ENCODE data around the gene ADH1A.
"Not testable (repeated sequence)": the region's sequence is repeated elsewhere in the genome, so short reads cannot be mapped to it uniquely, and the experiment has no call there.

The ADH1A gene

DNA sequence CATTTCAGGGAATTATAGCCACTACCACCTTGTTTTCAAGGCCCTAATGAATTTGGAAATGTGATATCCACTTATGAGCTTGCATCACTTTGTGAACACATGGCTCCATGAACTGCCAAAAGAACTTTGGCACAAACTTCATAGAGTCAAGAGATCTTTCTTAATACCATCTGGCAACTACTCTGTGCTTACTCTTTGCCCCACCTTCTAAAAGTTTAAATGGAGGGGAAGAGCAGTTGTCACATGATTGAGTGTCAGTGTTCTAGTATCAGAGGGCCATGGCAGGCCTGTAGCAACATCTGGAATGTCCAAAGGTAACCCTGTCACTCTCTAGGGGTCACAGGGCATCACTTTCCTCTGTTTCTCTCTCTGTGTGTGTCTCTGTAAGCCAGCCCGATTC lies 33.0 kb upstream of the ADH1A start:
- Histone ChIP-seq H3K9me3 (ENCODE audit: control insufficient read depth, insufficient read depth, low read depth, low read length) (no peaks in the 10 kb centered on the region), H3K27ac (ENCODE audit: extremely low read depth, low read depth, low read length) (no peak overlapping the region), H3K4me1 (ENCODE audit: control insufficient read depth, insufficient read depth, low read length) (no peaks in the 10 kb centered on the region), H3K4me3 (ENCODE audit: low read depth, low read length) (no peak overlapping the region), H3K36me3 (ENCODE audit: control insufficient read depth in 2 of 2, insufficient read depth in 1 of 2, low read length in 2 of 2) (no peaks in the 10 kb centered on the region)
- ChIA-PET POLR2A (no interaction called here), CTCF (no interaction called here)
- TF ChIP-seq ZNF146 (tag by site-specific recombination; IDR thresholded peaks at IDR 0.05), result no peak
- TF ChIP-seq PRDM1 (tag by site-specific recombination; IDR thresholded peaks at IDR 0.05), result no peak
- no peak for TF ChIP-seq ZNF423 (tag by site-specific recombination; IDR thresholded peaks at IDR 0.05)
- no peak for TF ChIP-seq ZNF596 (tag by site-specific recombination; IDR thresholded peaks at IDR 0.05)

DNA sequence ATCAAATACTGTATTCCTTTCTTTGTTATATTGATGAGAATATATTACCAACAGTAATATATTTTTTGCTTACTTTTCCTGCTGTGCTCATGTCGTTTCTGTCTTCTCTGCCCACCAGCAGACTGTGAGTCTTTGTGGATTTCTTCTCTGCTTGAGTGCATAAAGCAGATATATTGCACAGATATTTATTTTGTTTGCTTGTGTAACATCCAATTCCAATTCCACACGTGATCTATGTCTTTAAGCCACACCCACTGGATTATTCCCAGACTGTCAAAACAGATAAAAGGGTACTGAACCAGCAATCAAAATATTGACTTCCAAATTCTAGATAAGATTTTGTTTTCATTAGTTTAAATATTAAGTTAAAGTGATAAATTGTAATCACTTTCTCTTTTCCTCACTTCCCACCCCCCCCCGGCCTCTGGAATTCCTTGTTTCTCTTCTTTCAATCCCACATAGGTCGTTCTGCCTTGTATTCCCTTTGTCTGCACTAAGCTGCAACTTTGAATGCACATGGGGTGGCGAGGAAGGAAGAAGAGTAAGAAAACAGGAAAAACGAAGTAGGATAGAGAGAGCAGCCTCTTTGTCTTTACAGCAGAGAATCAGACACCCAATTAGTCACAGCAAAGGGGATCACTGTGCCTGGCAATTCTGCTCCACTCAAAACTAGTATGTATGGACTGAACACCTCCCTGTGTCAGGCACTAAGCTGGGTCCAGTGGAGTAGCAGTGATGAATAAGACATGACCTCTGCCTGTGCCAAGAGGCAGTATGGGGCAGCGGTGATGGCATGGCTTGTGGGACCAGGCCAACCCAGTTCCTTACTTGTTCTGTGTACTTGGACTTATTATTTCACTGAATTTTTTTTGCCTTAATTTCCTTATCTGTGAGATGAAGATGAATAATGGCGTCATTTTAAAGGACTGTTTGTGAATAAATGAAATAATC lies 30.7 kb upstream of the ADH1A start, which contains the start of gene ADH1B:
TSS of gene ADH1B (minus strand) at position 161 of the 951 bp plus-strand sequence. CDS start at position 91, 70 bp downstream.
- POLR2A ChIA-PET, result no interaction called here
- CTCF ChIA-PET, result interaction anchor here (0.7 kb wide), 1 partner anchor 124 kb away, joined by 3 read pairs; no protein-coding TSS in a partner anchor
- Histone ChIP-seq H3K36me3 (ENCODE audit: control insufficient read depth in 2 of 2, insufficient read depth in 1 of 2, low read length in 2 of 2) (no peaks in the 10 kb centered on the region), H3K9me3 (ENCODE audit: control insufficient read depth, insufficient read depth, low read depth, low read length) (no peaks in the 10 kb centered on the region), H3K4me1 (ENCODE audit: control insufficient read depth, insufficient read depth, low read length) (no peaks in the 10 kb centered on the region), H3K4me3 (ENCODE audit: low read depth, low read length) (no peak within 1 kb of the TSS), H3K27ac (ENCODE audit: extremely low read depth, low read depth, low read length) (no peak within 1 kb of the TSS)
- no peak for TF ChIP-seq ZNF223 (tag by site-specific recombination; IDR thresholded peaks at IDR 0.05)
- TF ChIP-seq ZNF155 (tag by site-specific recombination; IDR thresholded peaks at IDR 0.05), result no peak
- no peak for TF ChIP-seq ZNF266 (tag by site-specific recombination; IDR thresholded peaks at IDR 0.05; ENCODE audit: low read depth)
- no peak for TF ChIP-seq ZNF138 (tag by site-specific recombination; IDR thresholded peaks at IDR 0.05; ENCODE audit: borderline replicate concordance)
- TF ChIP-seq ZEB2 (tag by site-specific recombination; IDR thresholded peaks at IDR 0.05), result no peak
- no peak for TF ChIP-seq ZNF791 (tag by site-specific recombination; IDR thresholded peaks at IDR 0.05)
- TF ChIP-seq OSR2 (tag by site-specific recombination; IDR thresholded peaks at IDR 0.05), result no peak
- TF ChIP-seq GLIS1 (tag by site-specific recombination; IDR thresholded peaks at IDR 0.05), result no peak
- no peak for TF ChIP-seq RBAK (tag by site-specific recombination; IDR thresholded peaks at IDR 0.05)
- TF ChIP-seq ZNF391 (tag by site-specific recombination; IDR thresholded peaks at IDR 0.05; ENCODE audit: borderline replicate concordance, low read depth), result no peak
- no peak for TF ChIP-seq TCF7L2 (IDR thresholded peaks at IDR 0.05; ENCODE audit: borderline replicate concordance, low read depth, low read length)
- TF ChIP-seq ZNF169 (tag by site-specific recombination; IDR thresholded peaks at IDR 0.05), result no peak
- no peak for TF ChIP-seq ZNF354C (tag by site-specific recombination; IDR thresholded peaks at IDR 0.05; ENCODE audit: borderline replicate concordance, low read depth)
- TF ChIP-seq ZNF707 (tag by site-specific recombination; IDR thresholded peaks at IDR 0.05), result no peak
- TF ChIP-seq ZXDB (tag by site-specific recombination; IDR thresholded peaks at IDR 0.05), result no peak
- no peak for TF ChIP-seq KLF7 (tag by site-specific recombination; IDR thresholded peaks at IDR 0.05; ENCODE audit: borderline replicate concordance)
- TF ChIP-seq ZNF23 (tag by site-specific recombination; IDR thresholded peaks at IDR 0.05; ENCODE audit: borderline replicate concordance), result no peak
- TF ChIP-seq, protein P1, sequence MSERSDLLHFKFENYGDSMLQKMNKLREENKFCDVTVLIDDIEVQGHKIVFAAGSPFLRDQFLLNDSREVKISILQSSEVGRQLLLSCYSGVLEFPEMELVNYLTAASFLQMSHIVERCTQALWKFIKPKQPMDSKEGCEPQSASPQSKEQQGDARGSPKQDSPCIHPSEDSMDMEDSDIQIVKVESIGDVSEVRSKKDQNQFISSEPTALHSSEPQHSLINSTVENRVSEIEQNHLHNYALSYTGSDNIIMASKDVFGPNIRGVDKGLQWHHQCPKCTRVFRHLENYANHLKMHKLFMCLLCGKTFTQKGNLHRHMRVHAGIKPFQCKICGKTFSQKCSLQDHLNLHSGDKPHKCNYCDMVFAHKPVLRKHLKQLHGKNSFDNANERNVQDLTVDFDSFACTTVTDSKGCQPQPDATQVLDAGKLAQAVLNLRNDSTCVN (tag by site-specific recombination; optimal IDR thresholded peaks at IDR 0.05), result no peak
- TF ChIP-seq ZFHX2 (tag by site-specific recombination; conservative IDR thresholded peaks at IDR 0.05), result no peak
- TF ChIP-seq, protein P2, sequence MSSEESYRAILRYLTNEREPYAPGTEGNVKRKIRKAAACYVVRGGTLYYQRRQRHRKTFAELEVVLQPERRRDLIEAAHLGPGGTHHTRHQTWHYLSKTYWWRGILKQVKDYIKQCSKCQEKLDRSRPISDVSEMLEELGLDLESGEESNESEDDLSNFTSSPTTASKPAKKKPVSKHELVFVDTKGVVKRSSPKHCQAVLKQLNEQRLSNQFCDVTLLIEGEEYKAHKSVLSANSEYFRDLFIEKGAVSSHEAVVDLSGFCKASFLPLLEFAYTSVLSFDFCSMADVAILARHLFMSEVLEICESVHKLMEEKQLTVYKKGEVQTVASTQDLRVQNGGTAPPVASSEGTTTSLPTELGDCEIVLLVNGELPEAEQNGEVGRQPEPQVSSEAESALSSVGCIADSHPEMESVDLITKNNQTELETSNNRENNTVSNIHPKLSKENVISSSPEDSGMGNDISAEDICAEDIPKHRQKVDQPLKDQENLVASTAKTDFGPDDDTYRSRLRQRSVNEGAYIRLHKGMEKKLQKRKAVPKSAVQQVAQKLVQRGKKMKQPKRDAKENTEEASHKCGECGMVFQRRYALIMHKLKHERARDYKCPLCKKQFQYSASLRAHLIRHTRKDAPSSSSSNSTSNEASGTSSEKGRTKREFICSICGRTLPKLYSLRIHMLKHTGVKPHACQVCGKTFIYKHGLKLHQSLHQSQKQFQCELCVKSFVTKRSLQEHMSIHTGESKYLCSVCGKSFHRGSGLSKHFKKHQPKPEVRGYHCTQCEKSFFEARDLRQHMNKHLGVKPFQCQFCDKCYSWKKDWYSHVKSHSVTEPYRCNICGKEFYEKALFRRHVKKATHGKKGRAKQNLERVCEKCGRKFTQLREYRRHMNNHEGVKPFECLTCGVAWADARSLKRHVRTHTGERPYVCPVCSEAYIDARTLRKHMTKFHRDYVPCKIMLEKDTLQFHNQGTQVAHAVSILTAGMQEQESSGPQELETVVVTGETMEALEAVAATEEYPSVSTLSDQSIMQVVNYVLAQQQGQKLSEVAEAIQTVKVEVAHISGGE (tag by site-specific recombination; conservative IDR thresholded peaks at IDR 0.05; ENCODE audit: low read depth), result no peak

DNA sequence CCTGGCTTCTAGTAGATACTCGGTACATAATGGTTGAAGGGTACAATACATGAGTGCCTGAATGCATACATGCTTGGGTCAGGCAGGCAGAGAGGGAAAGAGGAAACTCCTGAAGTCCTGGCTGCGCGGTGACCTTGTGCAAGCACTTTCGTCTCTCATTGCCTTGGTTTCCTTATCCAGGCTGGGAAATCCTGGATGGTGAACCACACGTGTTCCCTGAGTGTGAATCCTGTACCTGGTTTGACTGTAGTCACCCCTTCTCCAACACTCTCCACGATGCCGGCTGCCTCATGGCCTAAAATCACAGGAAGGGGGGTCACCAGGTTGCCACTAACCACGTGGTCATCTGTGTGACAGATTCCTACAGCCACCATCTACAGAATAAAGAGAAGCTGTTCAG lies 27.0 kb upstream of the ADH1A start:
- H3K36me3 ChIP-seq (ENCODE audit: control insufficient read depth in 2 of 2, insufficient read depth in 1 of 2, low read length in 2 of 2); H3K9me3 ChIP-seq (ENCODE audit: control insufficient read depth, insufficient read depth, low read depth, low read length); H3K27ac ChIP-seq (ENCODE audit: extremely low read depth, low read depth, low read length); H3K4me3 ChIP-seq (ENCODE audit: low read depth, low read length); POLR2A ChIA-PET; CTCF ChIA-PET; H3K4me1 ChIP-seq (ENCODE audit: control insufficient read depth, insufficient read depth, low read length): not testable (repeated sequence)

Data from HEK293 (cell line).